Endothelial cell of umbilical vein (primary cell): ENCODE results near the gene MTREX.

Experiments
- CTCF ChIP-seq, 2 donors: IDR thresholded peaks; 1 replicate in 1 of 2; 2 replicates in 1 of 2; pipeline ENCODE4 v1.5.1; 2011; ENCODE audit warnings: low read length in 2 of 2, mild to moderate bottlenecking in 2 of 2, moderate library complexity in 2 of 2, control low read depth in 1 of 2, inconsistent platforms in 1 of 2, low read depth in 1 of 2; ENCODE audit not compliant: insufficient read depth in 1 of 2; ENCODE audit errors: extremely low read depth in 1 of 2
- EZH2 ChIP-seq: IDR thresholded peaks from 2 replicates; pipeline ENCODE4 v1.6.1; 2012; ENCODE audit warnings: borderline replicate concordance, low read depth, mild to moderate bottlenecking, moderate library complexity, low read length, inconsistent platforms; ENCODE audit not compliant: severe bottlenecking
- MAX ChIP-seq: IDR thresholded peaks from 2 replicates; pipeline ENCODE4 v1.6.1; 2011; ENCODE audit not compliant: insufficient read depth, insufficient read length
- POLR2A ChIP-seq: IDR thresholded peaks from 2 replicates; pipeline ENCODE4 v1.6.1; 2012; ENCODE audit warnings: low read depth, mild to moderate bottlenecking, control low read depth, low read length

- no peak for TF ChIP-seq CTCF (IDR thresholded peaks at IDR 0.05; ENCODE audit: extremely low read depth in 1 of 2, insufficient read depth in 1 of 2, low read depth in 1 of 2, low read length in 2 of 2)
- no peak for TF ChIP-seq MAX
- no peak for TF ChIP-seq EZH2
- no peak for TF ChIP-seq POLR2A
Measured at GRCh38 chr5:55441107-55441771, 133.4 kb downstream of the MTREX start.
